Panc1 (cell line): Measurements from ENCODE around the gene BABAM2. TPM values are rescaled to one million over a fixed set of nuclear protein-coding genes. Genes with fewer than 3 reads are reported as not detected.

Source experiments
- ATAC-seq: fragments of 200-7000 bp; cut with Tn5 transposase; 2 replicates; pipeline ENCODE4 v1.9.1; 2020; ENCODE audit warnings: mild to moderate bottlenecking, moderate library complexity
- BruUV-seq: library from RNA; stranded (reverse); fragments of 400-500 nt; replicated peaks from 2 replicates; lab custom pipeline; 2021; lab: Mats Ljungman, UMichigan
- CTCF ChIA-PET: fragments of 300-600 bp; sonication (Branson Sonifier 250); formaldehyde crosslinking; loops from one replicate; lab custom pipeline; 2022; ENCODE audit warnings: antibody characterized with exemption; lab: Charles Lee
- POLR2A ChIA-PET: fragments of 300-600 bp; sonication (Branson Sonifier 250); formaldehyde crosslinking; loops from one replicate; lab custom pipeline; 2022; ENCODE audit warnings: antibody characterized with exemption; lab: Charles Lee
- DNase-seq: peaks from one replicate; pipeline ENCODE4 v3.0.0-alpha.2; 2010; ENCODE audit warnings: low read depth, low spot score
- H3K27ac ChIP-seq: 2 replicates; pipeline ENCODE4 v1.5.1; 2011; ENCODE audit warnings: mild to moderate bottlenecking, low read length, inconsistent platforms
- H3K27me3 ChIP-seq: fragments of 200-500 bp; sonication (Bioruptor generic); 2 replicates; pipeline ENCODE4 v1.6.0; 2014; ENCODE audit warnings: low read length, inconsistent platforms; ENCODE audit not compliant: control insufficient read depth, insufficient read depth
- H3K36me3 ChIP-seq: fragments of 200-500 bp; sonication (Bioruptor generic); 2 replicates; pipeline ENCODE4 v1.5.1; 2014; ENCODE audit warnings: inconsistent platforms, mild to moderate bottlenecking, low read length, moderate library complexity; ENCODE audit not compliant: control insufficient read depth, insufficient read depth
- H3K4me1 ChIP-seq: 2 replicates; pipeline ENCODE4 v1.5.1; 2011; ENCODE audit warnings: inconsistent platforms, mild to moderate bottlenecking, low read length, moderate library complexity; ENCODE audit not compliant: control insufficient read depth, insufficient read depth
- H3K4me3 ChIP-seq, 2 experiments: 2 replicates each; pipeline ENCODE4 v1.5.1; 2011 to 2012; ENCODE audit warnings: low read depth in 2 of 2, low read length in 2 of 2, mild to moderate bottlenecking in 2 of 2, inconsistent platforms in 1 of 2, moderate library complexity in 1 of 2
- H3K9me3 ChIP-seq: fragments of 200-500 bp; sonication (Bioruptor generic); 2 replicates; pipeline ENCODE4 v1.5.1; 2014; ENCODE audit warnings: low read depth, mild to moderate bottlenecking, inconsistent platforms, low read length, moderate library complexity; ENCODE audit not compliant: control insufficient read depth, insufficient read depth
- POLR2AphosphoS5 ChIP-seq: IDR thresholded peaks from 2 replicates; pipeline ENCODE4 v1.6.1; 2012; ENCODE audit warnings: mild to moderate bottlenecking, low read depth, low read length, moderate library complexity
- SIN3A ChIP-seq: IDR thresholded peaks from 2 replicates; pipeline ENCODE4 v1.6.1; 2012; ENCODE audit warnings: low read depth, mild to moderate bottlenecking, low read length, moderate library complexity, borderline replicate concordance; ENCODE audit not compliant: insufficient read depth
- TCF7L2 ChIP-seq: IDR thresholded peaks from 2 replicates; pipeline ENCODE4 v1.6.1; 2011; ENCODE audit warnings: mild to moderate bottlenecking, low read depth, low read length, inconsistent platforms
- in situ Hi-C: cut with HindIII; loops from 2 replicates; pipeline ENCODE4 v1.10.0; 2016; ENCODE audit warnings: low sequenced_read_pairs, low pct_unique_long_range_greater_than_20kb
- intact Hi-C: fragments of 100-400 bp; cut with micrococcal nuclease; formaldehyde crosslinking; loops from one replicate; pipeline ENCODE4 v1.10.0; 2022; ENCODE audit not compliant: unreplicated experiment
- total RNA-seq: library from RNA; stranded (reverse); gene quantifications from one replicate; pipeline ENCODE4 v1.2.1, GENCODE V29; 2021; ENCODE audit not compliant: unreplicated experiment
- TF ChIP-seq, protein P1 (sequence below), 2 experiments: IDR thresholded peaks; 2 replicates each; pipeline ENCODE4 v1.6.1; 2011 to 2012; ENCODE audit warnings: low read depth in 2 of 2, control low read depth in 1 of 2, low read length in 1 of 2, mild to moderate bottlenecking in 1 of 2, moderate library complexity in 1 of 2; ENCODE audit not compliant: insufficient read depth in 1 of 2
- TF ChIP-seq, protein P2 (sequence below): fragments of 450-650 bp; IDR thresholded peaks from 2 replicates; pipeline ENCODE4 v1.5.1; 2017; ENCODE audit warnings: mild to moderate bottlenecking

Gene BABAM2
- total RNA-seq, 1 experiment from 2014 or later, result 31.2 TPM

DNA sequence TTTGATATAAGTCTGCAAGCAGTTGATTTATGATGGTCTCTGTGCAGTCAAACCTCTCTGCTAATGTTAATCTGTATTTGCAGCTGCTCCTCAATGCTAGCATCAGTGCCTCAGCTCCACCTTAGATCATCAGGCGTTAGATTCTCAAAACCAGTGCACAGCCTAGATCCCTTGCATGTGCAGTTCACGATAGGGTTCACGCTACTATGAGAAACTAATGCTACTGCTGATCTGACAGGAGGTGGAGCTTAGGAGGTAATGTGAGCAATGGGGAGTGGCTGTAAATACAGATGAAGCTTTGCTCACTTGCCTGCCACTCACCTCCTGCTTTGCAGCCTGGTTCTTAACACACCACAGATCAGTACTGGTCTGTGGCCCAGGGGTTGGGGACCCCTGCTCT lies 18.7 kb upstream of the BABAM2 start:
- TF ChIP-seq, protein P1, sequence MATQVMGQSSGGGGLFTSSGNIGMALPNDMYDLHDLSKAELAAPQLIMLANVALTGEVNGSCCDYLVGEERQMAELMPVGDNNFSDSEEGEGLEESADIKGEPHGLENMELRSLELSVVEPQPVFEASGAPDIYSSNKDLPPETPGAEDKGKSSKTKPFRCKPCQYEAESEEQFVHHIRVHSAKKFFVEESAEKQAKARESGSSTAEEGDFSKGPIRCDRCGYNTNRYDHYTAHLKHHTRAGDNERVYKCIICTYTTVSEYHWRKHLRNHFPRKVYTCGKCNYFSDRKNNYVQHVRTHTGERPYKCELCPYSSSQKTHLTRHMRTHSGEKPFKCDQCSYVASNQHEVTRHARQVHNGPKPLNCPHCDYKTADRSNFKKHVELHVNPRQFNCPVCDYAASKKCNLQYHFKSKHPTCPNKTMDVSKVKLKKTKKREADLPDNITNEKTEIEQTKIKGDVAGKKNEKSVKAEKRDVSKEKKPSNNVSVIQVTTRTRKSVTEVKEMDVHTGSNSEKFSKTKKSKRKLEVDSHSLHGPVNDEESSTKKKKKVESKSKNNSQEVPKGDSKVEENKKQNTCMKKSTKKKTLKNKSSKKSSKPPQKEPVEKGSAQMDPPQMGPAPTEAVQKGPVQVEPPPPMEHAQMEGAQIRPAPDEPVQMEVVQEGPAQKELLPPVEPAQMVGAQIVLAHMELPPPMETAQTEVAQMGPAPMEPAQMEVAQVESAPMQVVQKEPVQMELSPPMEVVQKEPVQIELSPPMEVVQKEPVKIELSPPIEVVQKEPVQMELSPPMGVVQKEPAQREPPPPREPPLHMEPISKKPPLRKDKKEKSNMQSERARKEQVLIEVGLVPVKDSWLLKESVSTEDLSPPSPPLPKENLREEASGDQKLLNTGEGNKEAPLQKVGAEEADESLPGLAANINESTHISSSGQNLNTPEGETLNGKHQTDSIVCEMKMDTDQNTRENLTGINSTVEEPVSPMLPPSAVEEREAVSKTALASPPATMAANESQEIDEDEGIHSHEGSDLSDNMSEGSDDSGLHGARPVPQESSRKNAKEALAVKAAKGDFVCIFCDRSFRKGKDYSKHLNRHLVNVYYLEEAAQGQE (IDR thresholded peaks at IDR 0.05; ENCODE audit: insufficient read depth in 1 of 2, low read depth in 2 of 2, low read length in 1 of 2), result no peak
- TF ChIP-seq POLR2AphosphoS5 (no peak), SIN3A (no peak), TCF7L2 (no peak)
- TF ChIP-seq, protein P2, sequence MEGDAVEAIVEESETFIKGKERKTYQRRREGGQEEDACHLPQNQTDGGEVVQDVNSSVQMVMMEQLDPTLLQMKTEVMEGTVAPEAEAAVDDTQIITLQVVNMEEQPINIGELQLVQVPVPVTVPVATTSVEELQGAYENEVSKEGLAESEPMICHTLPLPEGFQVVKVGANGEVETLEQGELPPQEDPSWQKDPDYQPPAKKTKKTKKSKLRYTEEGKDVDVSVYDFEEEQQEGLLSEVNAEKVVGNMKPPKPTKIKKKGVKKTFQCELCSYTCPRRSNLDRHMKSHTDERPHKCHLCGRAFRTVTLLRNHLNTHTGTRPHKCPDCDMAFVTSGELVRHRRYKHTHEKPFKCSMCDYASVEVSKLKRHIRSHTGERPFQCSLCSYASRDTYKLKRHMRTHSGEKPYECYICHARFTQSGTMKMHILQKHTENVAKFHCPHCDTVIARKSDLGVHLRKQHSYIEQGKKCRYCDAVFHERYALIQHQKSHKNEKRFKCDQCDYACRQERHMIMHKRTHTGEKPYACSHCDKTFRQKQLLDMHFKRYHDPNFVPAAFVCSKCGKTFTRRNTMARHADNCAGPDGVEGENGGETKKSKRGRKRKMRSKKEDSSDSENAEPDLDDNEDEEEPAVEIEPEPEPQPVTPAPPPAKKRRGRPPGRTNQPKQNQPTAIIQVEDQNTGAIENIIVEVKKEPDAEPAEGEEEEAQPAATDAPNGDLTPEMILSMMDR, result no peak
- ChIA-PET CTCF (no interaction called here), POLR2A (no interaction called here)
- DNase-seq (no peak), ATAC-seq (no peak)
- Histone ChIP-seq H3K36me3 (no peaks in the 10 kb centered on the region), H3K9me3 (no peaks in the 10 kb centered on the region; the same call in 1 of the 2 replicates), H3K4me1 (no peaks in the 10 kb centered on the region), H3K27ac (no peak overlapping the region), H3K4me3 (no peak overlapping the region), H3K27me3 (no peaks in the 10 kb centered on the region)
- in situ Hi-C loops, result no loop called here
- intact Hi-C loops, result no loop called here
- no TSS peak for BruUV-seq

DNA sequence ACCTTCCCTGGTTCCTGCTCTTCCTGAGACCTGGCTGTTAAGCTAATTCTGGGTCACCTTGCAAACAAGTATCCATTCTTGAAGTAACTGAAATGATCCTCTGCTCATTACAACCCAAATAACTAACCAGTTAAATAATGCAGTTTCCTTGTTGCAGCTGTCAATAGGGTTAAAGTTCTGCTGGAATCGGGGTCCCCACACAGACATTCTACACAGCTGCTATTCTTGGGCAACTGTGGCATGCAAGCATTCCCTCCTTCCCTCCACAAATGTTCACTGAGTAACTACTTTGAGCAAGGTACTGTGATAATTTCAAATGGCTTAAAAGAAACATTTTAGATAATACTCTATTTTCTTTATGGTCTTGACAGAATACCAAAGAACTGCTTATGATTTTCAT lies 17.4 kb upstream of the BABAM2 start:
- Histone ChIP-seq H3K36me3 (no peaks in the 10 kb centered on the region), H3K9me3 (peaks cover 2% of the 10 kb centered on the region; the same call in 1 of the 2 replicates), H3K4me1 (no peaks in the 10 kb centered on the region), H3K4me3 (no peak overlapping the region), H3K27me3 (no peaks in the 10 kb centered on the region), H3K27ac (no peak overlapping the region)
- intact Hi-C loops (no loop called here), in situ Hi-C loops (no loop called here)
- CTCF ChIA-PET, result no interaction called here
- POLR2A ChIA-PET, result no interaction called here
- TF ChIP-seq SIN3A (no peak), POLR2AphosphoS5 (no peak), TCF7L2 (no peak)
- TF ChIP-seq, protein P2, result no peak
- TF ChIP-seq, protein P1 (IDR thresholded peaks at IDR 0.05; ENCODE audit: insufficient read depth in 1 of 2, low read depth in 2 of 2, low read length in 1 of 2), result no peak
- DNase-seq, result no peak
- BruUV-seq, result no TSS peak
- no peak for ATAC-seq
